ENCODE data around the gene TANGO2. TPM values are rescaled to one million over a fixed set of nuclear protein-coding genes. Genes with fewer than 3 reads are reported as not detected.

Gene TANGO2
- total RNA-seq, 1 donor, result 43.8 TPM

DNA sequence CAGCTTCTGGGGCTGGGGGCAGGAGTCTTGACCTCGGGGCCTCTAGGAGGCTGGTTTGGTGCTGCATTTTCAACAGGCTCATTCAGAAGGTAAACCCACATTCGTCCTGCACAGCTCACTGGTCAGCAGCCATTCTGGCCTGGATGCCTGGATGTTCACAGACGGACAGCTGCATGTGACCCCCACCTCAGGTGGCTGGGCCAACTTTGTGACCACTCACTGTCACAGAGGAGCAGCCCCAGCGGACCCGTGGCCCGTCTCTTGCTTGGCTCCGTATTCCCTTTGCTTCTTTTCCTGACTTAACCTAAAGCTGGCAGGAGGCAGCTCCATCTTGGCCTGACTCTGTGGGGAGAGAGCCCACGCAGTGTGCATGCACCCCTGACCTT is 67.3 kb downstream of the TANGO2 start:
- Histone ChIP-seq H3K4me2 (ENCODE audit: insufficient read depth, low read length) (no peak overlapping the region), H3K27ac (ENCODE audit: low read depth, low read length) (no peak overlapping the region), H3K27me3 (ENCODE audit: insufficient read depth, low read length) (no peaks in the 10 kb centered on the region), H2AFZ (ENCODE audit: low read length) (no peak overlapping the region), H4K20me1 (ENCODE audit: insufficient read depth, low read length) (peaks cover 49% of the 10 kb centered on the region), H3K79me2 (ENCODE audit: insufficient read depth, low read length) (peaks cover 85% of the 10 kb centered on the region), H3K4me3 (ENCODE audit: insufficient read depth, low read length) (no peak overlapping the region), H3K9me3 (ENCODE audit: low read depth, low read length) (no peaks in the 10 kb centered on the region), H3K4me1 (ENCODE audit: insufficient read depth, low read length) (peaks cover 8% of the 10 kb centered on the region), H3K36me3 (ENCODE audit: insufficient read depth, low read length) (peaks cover 75% of the 10 kb centered on the region)
- DNase-seq (ENCODE audit: insufficient read length, low spot score, missing footprints), result peak; percentile 47
- TF ChIP-seq CTCF (IDR thresholded peaks at IDR 0.05; ENCODE audit: extremely low read depth, low read depth, low read length), result no peak

DNA sequence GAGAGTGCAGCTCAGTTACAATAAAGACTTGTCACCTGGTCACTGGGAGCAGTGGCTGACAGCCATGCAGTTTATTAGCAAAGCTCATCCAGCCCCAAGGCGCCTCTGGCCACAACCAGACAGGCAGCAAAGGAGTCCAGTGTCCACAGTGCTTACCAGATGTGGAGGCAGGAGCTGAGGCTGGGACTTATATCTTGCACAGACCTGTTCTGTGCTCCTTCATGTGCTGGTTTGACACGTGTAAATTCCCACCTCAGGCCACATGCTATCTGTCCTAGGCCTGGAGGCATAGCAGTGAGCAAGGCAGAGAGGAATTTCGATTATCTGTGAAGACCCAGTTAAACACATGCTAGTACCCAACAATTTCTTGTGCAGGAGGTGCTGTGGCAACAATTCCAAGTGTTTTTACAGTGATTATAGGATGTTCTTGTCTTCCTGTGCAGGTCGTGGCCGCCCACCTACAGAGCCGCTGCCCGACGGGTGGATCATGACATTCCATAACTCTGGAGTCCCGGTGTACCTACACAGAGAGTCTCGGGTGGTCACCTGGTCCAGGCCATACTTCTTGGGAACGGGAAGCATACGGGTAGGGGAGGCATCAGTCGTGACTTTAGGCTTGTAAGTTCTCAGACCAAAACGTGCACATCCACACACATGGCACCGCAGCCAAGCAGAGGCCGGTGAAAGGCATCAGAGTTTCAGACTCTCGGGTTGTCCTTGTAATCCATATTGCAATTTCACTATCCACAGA is 68.5 kb downstream of the TANGO2 start:
- Histone ChIP-seq H3K27ac (ENCODE audit: low read depth, low read length) (no peak overlapping the region), H3K27me3 (ENCODE audit: insufficient read depth, low read length) (no peaks in the 10 kb centered on the region), H3K4me3 (ENCODE audit: insufficient read depth, low read length) (no peak overlapping the region), H4K20me1 (ENCODE audit: insufficient read depth, low read length) (peaks cover 37% of the 10 kb centered on the region), H3K4me2 (ENCODE audit: insufficient read depth, low read length) (no peak overlapping the region), H2AFZ (ENCODE audit: low read length) (no peak overlapping the region), H3K79me2 (ENCODE audit: insufficient read depth, low read length) (peaks cover 85% of the 10 kb centered on the region), H3K36me3 (ENCODE audit: insufficient read depth, low read length) (peaks cover 86% of the 10 kb centered on the region), H3K4me1 (ENCODE audit: insufficient read depth, low read length) (peaks cover 8% of the 10 kb centered on the region), H3K9me3 (ENCODE audit: low read depth, low read length) (no peaks in the 10 kb centered on the region)
- TF ChIP-seq CTCF (IDR thresholded peaks at IDR 0.05; ENCODE audit: extremely low read depth, low read depth, low read length), result no peak
- peak; percentile 54 for DNase-seq (ENCODE audit: insufficient read length, low spot score, missing footprints)

GRCh38 chr22:20089977-20090729 is 69.2 kb downstream of the TANGO2 start:
- Histone ChIP-seq H3K27ac (ENCODE audit: low read depth, low read length) (peak overlapping the region; percentile 3), H4K20me1 (ENCODE audit: insufficient read depth, low read length) (peaks cover 30% of the 10 kb centered on the region), H3K27me3 (ENCODE audit: insufficient read depth, low read length) (no peaks in the 10 kb centered on the region), H3K4me2 (ENCODE audit: insufficient read depth, low read length) (no peak overlapping the region), H3K4me1 (ENCODE audit: insufficient read depth, low read length) (peaks cover 8% of the 10 kb centered on the region), H2AFZ (ENCODE audit: low read length) (no peak overlapping the region), H3K79me2 (ENCODE audit: insufficient read depth, low read length) (peaks cover 85% of the 10 kb centered on the region), H3K4me3 (ENCODE audit: insufficient read depth, low read length) (no peak overlapping the region), H3K9me3 (ENCODE audit: low read depth, low read length) (no peaks in the 10 kb centered on the region), H3K36me3 (ENCODE audit: insufficient read depth, low read length) (peaks cover 94% of the 10 kb centered on the region)
- peak; percentile 98 for DNase-seq (ENCODE audit: insufficient read length, low spot score, missing footprints)
- TF ChIP-seq CTCF (IDR thresholded peaks at IDR 0.05; ENCODE audit: extremely low read depth, low read depth, low read length), result no peak

DNA sequence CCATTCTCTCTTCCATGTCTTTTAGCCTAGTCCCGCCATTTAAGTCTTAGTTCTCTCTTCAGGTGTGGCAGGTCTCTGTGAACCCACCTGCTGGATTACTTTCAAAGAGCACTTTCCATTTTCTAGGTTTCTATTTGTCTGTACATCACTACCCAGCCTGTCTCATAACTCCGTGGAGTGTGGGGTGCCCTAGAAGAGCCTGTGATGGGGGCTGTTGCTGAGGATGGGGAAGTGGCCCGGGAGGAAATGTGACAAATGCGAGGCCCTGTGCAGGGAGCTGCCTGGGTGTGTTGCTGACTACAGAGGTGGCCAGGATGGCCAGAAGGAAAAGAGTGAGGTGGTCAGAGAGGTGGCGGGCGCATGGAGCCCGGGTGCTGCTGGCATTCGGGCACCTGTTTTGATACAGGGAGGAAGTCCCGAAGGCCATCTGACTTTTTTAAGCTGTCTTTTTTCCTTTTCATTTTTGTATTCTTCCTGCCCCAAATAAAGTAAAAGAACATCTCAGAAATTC is 69.9 kb downstream of the TANGO2 start:
- Histone ChIP-seq H3K4me3 (ENCODE audit: insufficient read depth, low read length) (no peak overlapping the region), H3K9me3 (ENCODE audit: low read depth, low read length) (no peaks in the 10 kb centered on the region), H3K79me2 (ENCODE audit: insufficient read depth, low read length) (peaks cover 84% of the 10 kb centered on the region), H2AFZ (ENCODE audit: low read length) (no peak overlapping the region), H3K4me2 (ENCODE audit: insufficient read depth, low read length) (no peak overlapping the region), H4K20me1 (ENCODE audit: insufficient read depth, low read length) (peaks cover 24% of the 10 kb centered on the region), H3K36me3 (ENCODE audit: insufficient read depth, low read length) (peaks cover 97% of the 10 kb centered on the region), H3K27me3 (ENCODE audit: insufficient read depth, low read length) (no peaks in the 10 kb centered on the region), H3K27ac (ENCODE audit: low read depth, low read length) (no peak overlapping the region), H3K4me1 (ENCODE audit: insufficient read depth, low read length) (peaks cover 8% of the 10 kb centered on the region)
- DNase-seq (ENCODE audit: insufficient read length, low spot score, missing footprints), result peak; percentile 79
- no peak for TF ChIP-seq CTCF (IDR thresholded peaks at IDR 0.05; ENCODE audit: extremely low read depth, low read depth, low read length)

Data from osteoblast (primary cell).